Activated T-helper 2 cell treated with anti-CD3 and anti-CD28 coated beads, Interferon-gamma antibody, Interleukin-2, Interleukin-4, amounts not matched to agents 10 μg/mL and 5 μg/mL and 100 μg/mL, durations not matched to agents 14 hours and 24 hours and 36 hours (primary cell): ENCODE measurements around the gene CERKL. TPM values are rescaled to one million over a fixed set of nuclear protein-coding genes. Genes with fewer than 3 reads are reported as not detected.
A peak's percentile ranks its signal among the peaks of the same experiment; 100 is the strongest.

ENCODE experiments used
- DNase-seq: peaks from one replicate; pipeline ENCODE4 v3.0.0; 2021; ENCODE audit warnings: low spot score
- H3K27ac Mint-ChIP-seq: one replicate; pipeline ENCODE4 v1.8.0; 2021; ENCODE audit warnings: mixed read lengths
- H3K27me3 Mint-ChIP-seq: one replicate; pipeline ENCODE4 v1.8.0; 2021; ENCODE audit warnings: low read depth, mixed read lengths
- H3K36me3 Mint-ChIP-seq: one replicate; pipeline ENCODE4 v1.8.0; 2021; ENCODE audit warnings: low read depth, mixed read lengths
- H3K4me1 Mint-ChIP-seq: one replicate; pipeline ENCODE4 v1.8.0; 2021; ENCODE audit warnings: low read depth, mixed read lengths
- H3K4me3 Mint-ChIP-seq: one replicate; pipeline ENCODE4 v1.8.0; 2021; ENCODE audit warnings: low read depth, mild to moderate bottlenecking, moderate library complexity, mixed read lengths
- H3K9me3 Mint-ChIP-seq: one replicate; pipeline ENCODE4 v1.8.0; 2021; ENCODE audit warnings: mixed read lengths
- intact Hi-C: fragments of 100-400 bp; cut with micrococcal nuclease; formaldehyde crosslinking; loops from one replicate; pipeline ENCODE4 v1.15.1; 2023
- total RNA-seq: library from RNA; stranded (reverse); gene quantifications from 2 replicates; pipeline ENCODE4 v1.2.3, GENCODE V29; 2022

CERKL gene
- total RNA-seq, 1 donor from 2014 or later, result not detected

GRCh38 chr2:181672255-181673008, 15.5 kb upstream of the CERKL start:
- Mint-ChIP-seq H3K9me3 (no peaks in the 10 kb centered on the region), H3K36me3 (no peaks in the 10 kb centered on the region), H3K27me3 (peaks cover 60% of the 10 kb centered on the region), H3K4me3 (no peak overlapping the region), H3K27ac (no peak overlapping the region), H3K4me1 (peaks cover 1% of the 10 kb centered on the region)
- intact Hi-C loops, result no loop called here
- no peak for DNase-seq

DNA sequence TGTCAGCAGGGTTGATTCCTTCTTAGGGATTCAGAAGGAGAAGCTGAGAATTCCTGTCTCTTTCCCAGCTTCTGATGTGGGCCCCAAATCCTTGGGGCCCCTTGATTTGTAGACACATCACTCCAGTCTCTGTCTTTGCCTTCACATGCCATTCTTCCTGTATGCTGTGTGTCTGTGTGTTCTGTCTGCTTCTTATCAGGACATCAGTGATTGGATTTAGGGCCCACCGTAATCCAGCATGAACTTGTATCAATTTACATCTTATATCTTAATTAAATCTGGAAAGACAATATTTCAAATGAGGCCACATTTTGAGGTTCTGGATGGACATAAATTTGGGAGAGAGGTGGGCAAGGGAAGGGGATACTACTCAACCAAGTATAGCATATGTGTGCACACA, 13.7 kb upstream of the CERKL start:
- Mint-ChIP-seq H3K4me1 (peaks cover 1% of the 10 kb centered on the region), H3K27me3 (peaks cover 56% of the 10 kb centered on the region), H3K9me3 (no peaks in the 10 kb centered on the region), H3K27ac (no peak overlapping the region), H3K36me3 (no peaks in the 10 kb centered on the region), H3K4me3 (no peak overlapping the region)
- no peak for DNase-seq
- intact Hi-C loops, result no loop called here

GRCh38 chr2:181667234-181667633, 10.3 kb upstream of the CERKL start:
- Mint-ChIP-seq H3K27ac (no peak overlapping the region), H3K9me3 (no peaks in the 10 kb centered on the region)
- intact Hi-C loops, result no loop called here

DNA sequence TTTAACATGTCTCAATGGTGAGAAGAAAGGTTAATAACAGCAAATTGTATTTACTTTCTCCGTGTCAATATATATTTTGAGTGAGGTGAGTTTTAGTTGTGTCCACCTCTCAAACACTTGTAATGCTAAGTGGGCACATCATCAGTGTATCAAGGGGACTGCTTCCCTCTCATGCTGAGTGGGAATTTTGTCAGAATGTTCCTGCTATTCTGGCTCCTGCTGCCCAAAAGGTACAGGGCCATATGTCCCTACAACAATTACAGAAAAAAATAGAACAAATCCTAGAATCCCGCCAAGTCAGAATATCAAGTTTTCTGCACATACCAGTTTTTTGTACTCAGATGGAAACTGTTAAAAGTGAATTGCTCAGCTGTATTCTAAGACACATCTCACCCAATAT, 5.4 kb upstream of the CERKL start:
- intact Hi-C loops, result no loop called here
- Mint-ChIP-seq H3K9me3 (no peaks in the 10 kb centered on the region), H3K4me3 (no peak overlapping the region), H3K27ac (no peak overlapping the region), H3K36me3 (no peaks in the 10 kb centered on the region), H3K4me1 (peaks cover under 1% of the 10 kb centered on the region), H3K27me3 (peaks cover 43% of the 10 kb centered on the region)
- DNase-seq, result no peak

More at GRCh38 chr2:181667234-181667633, 10.3 kb upstream of the CERKL start:
- Mint-ChIP-seq H3K4me1 (no peaks in the 10 kb centered on the region), H3K4me3 (no peak overlapping the region), H3K36me3 (no peaks in the 10 kb centered on the region), H3K27me3 (peaks cover 39% of the 10 kb centered on the region)
- DNase-seq, result no peak

GRCh38 chr2:181660181-181660580, 3.3 kb upstream of the CERKL start:
- H3K4me1 Mint-ChIP-seq, result peaks cover 9% of the 10 kb centered on the region
- H3K4me3 Mint-ChIP-seq, result no peak overlapping the region
- H3K9me3 Mint-ChIP-seq, result no peaks in the 10 kb centered on the region
- H3K27ac Mint-ChIP-seq, result no peak overlapping the region
- intact Hi-C loops, result no loop called here
- no peaks in the 10 kb centered on the region for H3K36me3 Mint-ChIP-seq
- peaks cover 54% of the 10 kb centered on the region for H3K27me3 Mint-ChIP-seq
- DNase-seq, result no peak

GRCh38 chr2:181658444-181658843, 1.5 kb upstream of the CERKL start:
- peaks cover 9% of the 10 kb centered on the region for H3K4me1 Mint-ChIP-seq
- no peak for DNase-seq
- H3K9me3 Mint-ChIP-seq, result no peaks in the 10 kb centered on the region
- H3K4me3 Mint-ChIP-seq, result no peak overlapping the region
- no peaks in the 10 kb centered on the region for H3K36me3 Mint-ChIP-seq
- no peak overlapping the region for H3K27ac Mint-ChIP-seq
- peaks cover 64% of the 10 kb centered on the region for H3K27me3 Mint-ChIP-seq
- intact Hi-C loops, result no loop called here

DNA sequence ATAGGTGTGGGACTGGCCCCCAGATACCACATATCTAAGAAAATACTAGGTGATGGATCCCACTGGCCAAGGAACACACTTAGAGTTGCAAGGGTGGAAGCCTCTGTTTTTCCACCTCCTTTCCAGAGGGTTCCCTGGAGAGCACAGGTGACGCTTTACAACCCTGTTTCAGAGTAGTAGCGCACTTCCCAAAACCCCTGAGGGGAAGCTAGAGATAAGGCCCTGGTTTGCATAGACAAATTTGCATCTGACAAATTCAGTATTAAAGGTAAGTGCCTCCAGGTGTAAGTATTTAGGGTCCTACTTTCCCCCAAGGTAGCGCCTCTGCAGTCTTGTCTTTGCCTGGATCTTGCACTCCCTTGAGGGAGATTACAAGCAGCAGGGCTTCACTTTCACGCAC, 474 bp upstream of the CERKL start:
- Mint-ChIP-seq H3K36me3 (no peaks in the 10 kb centered on the region), H3K9me3 (no peaks in the 10 kb centered on the region), H3K27ac (no peak overlapping the region), H3K27me3 (peaks cover 67% of the 10 kb centered on the region), H3K4me1 (peaks cover 9% of the 10 kb centered on the region), H3K4me3 (peak overlapping the region; percentile 72)
- DNase-seq, result no peak
- intact Hi-C loops, result loop anchor here (2.0 kb wide), 1 partner anchor 21 kb away; no protein-coding TSS in a partner anchor

DNA sequence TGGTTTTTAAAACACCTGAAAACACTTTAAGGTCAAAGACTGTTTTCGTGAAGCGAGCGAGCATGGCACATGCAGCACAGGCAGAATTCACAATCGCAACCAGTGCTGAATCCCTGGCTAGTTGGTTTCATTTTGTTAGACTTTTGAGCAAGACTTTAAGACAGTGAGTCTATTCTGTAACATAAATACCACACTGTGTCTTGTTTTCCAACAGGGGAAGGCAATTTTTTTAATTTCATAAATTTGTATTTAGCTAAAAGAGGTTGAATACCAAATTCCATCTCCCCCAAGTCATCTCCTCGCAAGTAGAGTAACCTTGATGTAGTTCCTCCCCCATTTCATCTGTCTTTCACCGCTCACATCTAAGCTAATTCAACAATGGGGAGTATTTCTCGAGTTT, 1.4 kb downstream of the CERKL start:
- H3K9me3 Mint-ChIP-seq, result no peaks in the 10 kb centered on the region
- no peak overlapping the region for H3K27ac Mint-ChIP-seq
- peaks cover 9% of the 10 kb centered on the region for H3K4me1 Mint-ChIP-seq
- no peak for DNase-seq
- H3K27me3 Mint-ChIP-seq, result peaks cover 73% of the 10 kb centered on the region
- intact Hi-C loops, result no loop called here
- H3K4me3 Mint-ChIP-seq, result no peak overlapping the region
- no peaks in the 10 kb centered on the region for H3K36me3 Mint-ChIP-seq

GRCh38 chr2:181649436-181649979, 7.4 kb downstream of the CERKL start:
- peaks cover 62% of the 10 kb centered on the region for H3K27me3 Mint-ChIP-seq
- no peaks in the 10 kb centered on the region for H3K9me3 Mint-ChIP-seq
- H3K4me1 Mint-ChIP-seq, result no peaks in the 10 kb centered on the region
- no peaks in the 10 kb centered on the region for H3K36me3 Mint-ChIP-seq
- no peak for DNase-seq
- H3K4me3 Mint-ChIP-seq, result no peak overlapping the region
- H3K27ac Mint-ChIP-seq, result no peak overlapping the region
- intact Hi-C loops, result no loop called here

- Mint-ChIP-seq H3K9me3 (no peaks in the 10 kb centered on the region), H3K27ac (no peak overlapping the region), H3K4me3 (no peak overlapping the region), H3K4me1 (no peaks in the 10 kb centered on the region), H3K27me3 (peaks cover 67% of the 10 kb centered on the region), H3K36me3 (no peaks in the 10 kb centered on the region)
- no peak for DNase-seq
- intact Hi-C loops, result no loop called here
Measured at GRCh38 chr2:181648478-181649155, 8.3 kb downstream of the CERKL start.

DNA sequence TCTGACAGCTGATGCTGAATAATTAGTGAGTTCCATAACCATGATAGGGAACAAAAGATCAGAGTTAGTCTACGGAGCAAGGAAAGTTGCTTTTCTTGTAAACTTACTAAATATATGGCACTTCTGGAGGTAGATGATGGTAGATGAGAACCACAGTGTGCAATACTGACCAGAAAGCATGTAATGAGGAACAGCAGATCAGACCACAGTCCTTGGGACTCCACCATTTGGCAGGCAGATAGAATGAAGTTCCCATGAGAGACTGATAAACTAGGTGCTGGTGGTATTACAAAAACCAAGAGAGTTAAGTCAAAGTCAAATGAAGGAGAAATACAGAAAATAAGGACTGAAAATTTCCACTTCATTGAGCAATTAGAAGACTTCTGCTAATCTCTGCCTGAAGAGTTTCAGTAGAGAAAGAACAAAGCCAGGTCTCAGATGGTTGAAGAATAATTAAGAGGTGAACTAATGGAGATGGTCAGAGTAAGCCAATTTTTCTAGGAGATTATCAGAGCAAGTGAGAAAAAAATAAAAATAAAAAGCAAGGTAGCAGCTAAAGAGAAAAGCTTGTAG, 10.4 kb downstream of the CERKL start:
- intact Hi-C loops, result no loop called here
- no peak overlapping the region for H3K4me3 Mint-ChIP-seq
- H3K36me3 Mint-ChIP-seq, result no peaks in the 10 kb centered on the region
- H3K27ac Mint-ChIP-seq, result no peak overlapping the region
- H3K27me3 Mint-ChIP-seq, result peaks cover 63% of the 10 kb centered on the region
- DNase-seq, result no peak
- no peaks in the 10 kb centered on the region for H3K4me1 Mint-ChIP-seq
- H3K9me3 Mint-ChIP-seq, result no peaks in the 10 kb centered on the region

GRCh38 chr2:181643151-181643550, 13.8 kb downstream of the CERKL start:
- Mint-ChIP-seq H3K4me1 (no peaks in the 10 kb centered on the region), H3K27ac (no peak overlapping the region), H3K4me3 (no peak overlapping the region), H3K9me3 (no peaks in the 10 kb centered on the region), H3K27me3 (peaks cover 48% of the 10 kb centered on the region), H3K36me3 (no peaks in the 10 kb centered on the region)
- intact Hi-C loops, result no loop called here
- no peak for DNase-seq

DNA sequence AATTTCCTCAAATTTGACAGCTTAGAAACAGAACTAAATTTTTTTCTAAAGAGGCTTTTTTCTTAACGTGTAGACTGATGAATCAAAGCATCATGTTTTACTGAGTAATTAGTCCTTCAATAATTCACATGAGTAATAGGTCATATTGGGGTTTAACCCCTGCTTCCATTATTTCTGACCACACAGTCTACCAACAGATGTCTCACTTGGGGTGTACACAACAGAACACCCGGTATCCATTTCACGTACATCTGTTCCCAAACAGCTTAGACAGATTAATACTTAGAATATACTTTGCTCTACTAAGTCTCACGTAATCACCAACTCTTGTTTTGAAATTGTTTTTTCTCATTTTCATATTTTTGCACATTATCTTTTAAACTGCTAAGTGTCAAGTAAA, 14.8 kb downstream of the CERKL start:
- intact Hi-C loops, result no loop called here
- H3K4me3 Mint-ChIP-seq, result no peak overlapping the region
- H3K9me3 Mint-ChIP-seq, result no peaks in the 10 kb centered on the region
- no peak for DNase-seq
- H3K27ac Mint-ChIP-seq, result no peak overlapping the region
- H3K36me3 Mint-ChIP-seq, result no peaks in the 10 kb centered on the region
- peaks cover 43% of the 10 kb centered on the region for H3K27me3 Mint-ChIP-seq
- no peaks in the 10 kb centered on the region for H3K4me1 Mint-ChIP-seq
